Suprapubic skin (tissue), 4 donors: ENCODE measurements around the gene ISL2. TPM values are rescaled to one million over a fixed set of nuclear protein-coding genes. Genes with fewer than 3 reads are reported as not detected.

ENCODE experiments used
- DNase-seq, 2 donors: peaks; one replicate each; pipeline ENCODE4 v3.0.0-alpha.2; 2019; ENCODE audit warnings: low spot score in 2 of 2
- H3K27ac ChIP-seq: fragments of 200-600 bp; sonication (generic); one replicate; pipeline ENCODE4 v1.5.1; 2019
- H3K27me3 ChIP-seq: fragments of 200-600 bp; sonication (generic); one replicate; pipeline ENCODE4 v1.5.1; 2019
- H3K36me3 ChIP-seq: fragments of 200-600 bp; sonication (generic); one replicate; pipeline ENCODE4 v1.5.1; 2019
- H3K4me1 ChIP-seq: fragments of 200-600 bp; sonication (generic); one replicate; pipeline ENCODE4 v1.5.1; 2019
- H3K4me3 ChIP-seq: fragments of 200-600 bp; sonication (generic); one replicate; pipeline ENCODE4 v1.5.1; 2019; ENCODE audit warnings: mild to moderate bottlenecking
- H3K9me3 ChIP-seq: fragments of 200-600 bp; sonication (generic); one replicate; pipeline ENCODE4 v1.5.1; 2019
- CTCF ChIP-seq, 2 donors: fragments of 200-600 bp in 1 of 2; fragments of 450-650 bp in 1 of 2; sonication (generic) in 1 of 2; IDR thresholded peaks; one replicate each; pipeline ENCODE4 v1.5.1; 2016 to 2019; ENCODE audit warnings: antibody characterized with exemption in 2 of 2, mild to moderate bottlenecking in 1 of 2, moderate library complexity in 1 of 2
- EP300 ChIP-seq: sonication (generic); formaldehyde crosslinking; IDR thresholded peaks from one replicate; pipeline ENCODE4 v1.6.1; 2017; ENCODE audit warnings: antibody characterized with exemption
- POLR2A ChIP-seq, 2 donors: fragments of 450-650 bp; IDR thresholded peaks; one replicate each; pipeline ENCODE4 v1.6.1; 2017; ENCODE audit warnings: antibody characterized with exemption in 2 of 2, mild to moderate bottlenecking in 2 of 2, moderate library complexity in 2 of 2
- POLR2AphosphoS5 ChIP-seq, 3 donors: sonication (generic); formaldehyde crosslinking; IDR thresholded peaks; one replicate each; pipeline ENCODE4 v1.6.1; 2017; ENCODE audit warnings: antibody characterized with exemption in 3 of 3
- WGBS: methylation state at CpG from one replicate; pipeline ENCODE4 v1.1.5; 2018; 5-methylcytosine and 5-hydroxymethylcytosine counted together
- total RNA-seq, 4 donors: library from RNA; depleted of rRNA; stranded (reverse); fragments of >200 nt; gene quantifications; one replicate each; pipeline ENCODE4 v1.1.0, GENCODE V29; 2016

ISL2 gene
- total RNA-seq, 4 donors from 2014 or later = 0.76 TPM; not detected in 3

- no peaks in the 10 kb centered on the region for H3K36me3 ChIP-seq
- no peak for DNase-seq
- H3K27me3 ChIP-seq = peaks cover 54% of the 10 kb centered on the region
- no peak overlapping the region for H3K27ac ChIP-seq
- TF ChIP-seq CTCF (IDR thresholded peaks at IDR 0.05) (peak in 1 of 2 donors; percentile 38), POLR2A (IDR thresholded peaks at IDR 0.05) (no peak), EP300 (no peak)
- 73% methylated on average over 7 of the region's 7 CpGs for WGBS
- peaks cover 2% of the 10 kb centered on the region for H3K4me1 ChIP-seq
- H3K4me3 ChIP-seq = no peak overlapping the region
- H3K9me3 ChIP-seq = no peaks in the 10 kb centered on the region
These were observed 6.4 kb upstream of the ISL2 start for GRCh38 chr15:76330080-76330680.

- DNase-seq = no peak
- Histone ChIP-seq H3K27me3 (peaks cover 69% of the 10 kb centered on the region), H3K4me3 (no peak overlapping the region), H3K4me1 (peaks cover 28% of the 10 kb centered on the region), H3K36me3 (no peaks in the 10 kb centered on the region), H3K27ac (no peak overlapping the region), H3K9me3 (no peaks in the 10 kb centered on the region)
- WGBS = 100% methylated on average over 1 of the region's 1 CpG
- TF ChIP-seq CTCF (IDR thresholded peaks at IDR 0.05) (no peak), POLR2AphosphoS5 (IDR thresholded peaks at IDR 0.05) (no peak), EP300 (no peak)
These were observed 3.8 kb upstream of the ISL2 start for GRCh38 chr15:76332796-76333195.

GRCh38 chr15:76333309-76333708, 3.3 kb upstream of the ISL2 start:
- no peak overlapping the region for H3K27ac ChIP-seq
- no CpG with 5 or more reads among the region's 1 CpG for WGBS
- no peaks in the 10 kb centered on the region for H3K9me3 ChIP-seq
- TF ChIP-seq POLR2AphosphoS5 (IDR thresholded peaks at IDR 0.05) (no peak), CTCF (IDR thresholded peaks at IDR 0.05) (no peak), POLR2A (IDR thresholded peaks at IDR 0.05) (no peak)
- H3K4me3 ChIP-seq = no peak overlapping the region
- DNase-seq = no peak
- H3K4me1 ChIP-seq = peaks cover 33% of the 10 kb centered on the region
- H3K36me3 ChIP-seq = no peaks in the 10 kb centered on the region
- peaks cover 69% of the 10 kb centered on the region for H3K27me3 ChIP-seq

- WGBS = 60% methylated on average over 8 of the region's 9 CpGs
- no peaks in the 10 kb centered on the region for H3K36me3 ChIP-seq
- H3K27me3 ChIP-seq = peaks cover 72% of the 10 kb centered on the region
These were observed 2.7 kb upstream of the ISL2 start for GRCh38 chr15:76333720-76334437.

More at GRCh38 chr15:76333720-76334437, 2.7 kb upstream of the ISL2 start:
- H3K9me3 ChIP-seq = no peaks in the 10 kb centered on the region
- DNase-seq = no peak
- H3K27ac ChIP-seq = no peak overlapping the region
- peak in 1 of 2 donors; percentile 7 for TF ChIP-seq CTCF (IDR thresholded peaks at IDR 0.05)
- no peak for TF ChIP-seq EP300
- H3K4me1 ChIP-seq = peaks cover 34% of the 10 kb centered on the region
- no peak overlapping the region for H3K4me3 ChIP-seq
